ENCODE data around the gene DNAJC15.

DNA sequence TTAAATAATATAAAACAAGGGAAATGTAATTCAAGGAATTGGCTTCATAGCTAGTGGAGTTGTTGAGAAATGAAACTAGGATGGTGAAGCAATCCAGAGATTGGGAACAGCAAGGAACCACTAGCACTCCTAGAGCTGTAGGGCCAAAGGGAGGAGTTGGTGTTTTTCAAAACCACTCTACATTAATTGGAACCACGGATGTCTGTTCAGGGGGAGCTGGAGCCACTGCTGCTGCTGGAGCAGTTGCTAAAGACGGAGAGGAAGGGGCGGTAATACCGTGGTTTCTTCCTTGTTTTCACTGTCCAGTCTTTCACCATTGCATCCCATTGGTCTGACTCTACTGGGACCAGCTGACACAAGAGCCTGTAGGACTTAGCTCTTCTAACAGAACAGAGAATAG, 8.5 kb downstream of the DNAJC15 start:
- TF ChIP-seq, protein P1, sequence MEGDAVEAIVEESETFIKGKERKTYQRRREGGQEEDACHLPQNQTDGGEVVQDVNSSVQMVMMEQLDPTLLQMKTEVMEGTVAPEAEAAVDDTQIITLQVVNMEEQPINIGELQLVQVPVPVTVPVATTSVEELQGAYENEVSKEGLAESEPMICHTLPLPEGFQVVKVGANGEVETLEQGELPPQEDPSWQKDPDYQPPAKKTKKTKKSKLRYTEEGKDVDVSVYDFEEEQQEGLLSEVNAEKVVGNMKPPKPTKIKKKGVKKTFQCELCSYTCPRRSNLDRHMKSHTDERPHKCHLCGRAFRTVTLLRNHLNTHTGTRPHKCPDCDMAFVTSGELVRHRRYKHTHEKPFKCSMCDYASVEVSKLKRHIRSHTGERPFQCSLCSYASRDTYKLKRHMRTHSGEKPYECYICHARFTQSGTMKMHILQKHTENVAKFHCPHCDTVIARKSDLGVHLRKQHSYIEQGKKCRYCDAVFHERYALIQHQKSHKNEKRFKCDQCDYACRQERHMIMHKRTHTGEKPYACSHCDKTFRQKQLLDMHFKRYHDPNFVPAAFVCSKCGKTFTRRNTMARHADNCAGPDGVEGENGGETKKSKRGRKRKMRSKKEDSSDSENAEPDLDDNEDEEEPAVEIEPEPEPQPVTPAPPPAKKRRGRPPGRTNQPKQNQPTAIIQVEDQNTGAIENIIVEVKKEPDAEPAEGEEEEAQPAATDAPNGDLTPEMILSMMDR (conservative IDR thresholded peaks at IDR 0.05; ENCODE audit: low read length) = no peak
- no peak for TF ChIP-seq EZH2phosphoT487 (IDR thresholded peaks at IDR 0.05; ENCODE audit: borderline replicate concordance, low read depth, low read length)
